ENCODE data around the gene GPR183. TPM values are rescaled to one million over a fixed set of nuclear protein-coding genes. Genes with fewer than 3 reads are reported as not detected.

GPR183 gene
- total RNA-seq, 4 donors from 2014 or later: 11.9 to 32.1 (median 22.3) TPM

GRCh38 chr13:99288089-99288488, 19.1 kb downstream of the GPR183 start:
- H3K4me3 ChIP-seq: no peak overlapping the region
- no peaks in the 10 kb centered on the region for H3K9me3 ChIP-seq
- 62% methylated on average over 2 of the region's 2 CpGs for WGBS
- H3K4me1 ChIP-seq: peaks cover 25 to 49% (median 46%) of the 10 kb centered on the region in 4 donors
- H3K36me3 ChIP-seq: no peaks in the 10 kb centered on the region
- H3K27ac ChIP-seq (replicated peaks in 1 of 4): peak overlapping the region in 1 of 4 donors; percentile 10
- DNase-seq (ENCODE audit: extremely low spot score): no peak
- TF ChIP-seq POLR2A (IDR thresholded peaks at IDR 0.05; ENCODE audit: low read depth) (no peak), CTCF (IDR thresholded peaks at IDR 0.05) (no peak), EP300 (IDR thresholded peaks at IDR 0.05) (no peak), POLR2AphosphoS5 (IDR thresholded peaks at IDR 0.05) (no peak)
- no peaks in the 10 kb centered on the region for H3K27me3 ChIP-seq
- intact Hi-C loops (cut with DNase I): no loop called here

DNA sequence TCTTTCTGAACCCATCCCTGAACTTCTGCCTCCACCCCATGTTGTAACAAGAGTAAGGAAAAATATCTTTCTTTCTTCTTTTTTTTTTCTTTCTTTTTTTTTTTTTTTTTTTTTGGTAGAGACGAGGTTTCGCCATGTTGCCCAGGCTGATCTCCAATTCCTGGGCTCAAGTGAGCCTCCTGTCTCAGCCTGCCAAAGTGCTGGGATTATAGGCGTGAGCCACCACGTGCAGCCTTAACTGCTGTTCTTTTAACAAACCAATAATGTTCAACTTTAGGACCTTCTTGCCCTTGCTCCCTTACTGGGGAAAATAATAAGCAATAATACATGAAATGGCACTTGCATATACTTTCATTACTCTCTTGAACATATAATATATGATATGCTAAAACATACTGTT, 19.6 kb downstream of the GPR183 start:
- DNase-seq (ENCODE audit: extremely low spot score): no peak
- Histone ChIP-seq H3K4me1 (peaks cover 27 to 54% (median 52%) of the 10 kb centered on the region in 4 donors), H3K4me3 (no peak overlapping the region), H3K9me3 (no peaks in the 10 kb centered on the region), H3K27ac (replicated peaks in 1 of 4) (no peak overlapping the region), H3K27me3 (no peaks in the 10 kb centered on the region), H3K36me3 (no peaks in the 10 kb centered on the region)
- 83% methylated on average over 4 of the region's 4 CpGs for WGBS
- TF ChIP-seq CTCF (IDR thresholded peaks at IDR 0.05): no peak
- no peak for TF ChIP-seq POLR2A (IDR thresholded peaks at IDR 0.05; ENCODE audit: low read depth)
- TF ChIP-seq POLR2AphosphoS5 (IDR thresholded peaks at IDR 0.05): no peak
- no peak for TF ChIP-seq EP300 (IDR thresholded peaks at IDR 0.05)
- intact Hi-C loops (cut with DNase I): no loop called here

DNA sequence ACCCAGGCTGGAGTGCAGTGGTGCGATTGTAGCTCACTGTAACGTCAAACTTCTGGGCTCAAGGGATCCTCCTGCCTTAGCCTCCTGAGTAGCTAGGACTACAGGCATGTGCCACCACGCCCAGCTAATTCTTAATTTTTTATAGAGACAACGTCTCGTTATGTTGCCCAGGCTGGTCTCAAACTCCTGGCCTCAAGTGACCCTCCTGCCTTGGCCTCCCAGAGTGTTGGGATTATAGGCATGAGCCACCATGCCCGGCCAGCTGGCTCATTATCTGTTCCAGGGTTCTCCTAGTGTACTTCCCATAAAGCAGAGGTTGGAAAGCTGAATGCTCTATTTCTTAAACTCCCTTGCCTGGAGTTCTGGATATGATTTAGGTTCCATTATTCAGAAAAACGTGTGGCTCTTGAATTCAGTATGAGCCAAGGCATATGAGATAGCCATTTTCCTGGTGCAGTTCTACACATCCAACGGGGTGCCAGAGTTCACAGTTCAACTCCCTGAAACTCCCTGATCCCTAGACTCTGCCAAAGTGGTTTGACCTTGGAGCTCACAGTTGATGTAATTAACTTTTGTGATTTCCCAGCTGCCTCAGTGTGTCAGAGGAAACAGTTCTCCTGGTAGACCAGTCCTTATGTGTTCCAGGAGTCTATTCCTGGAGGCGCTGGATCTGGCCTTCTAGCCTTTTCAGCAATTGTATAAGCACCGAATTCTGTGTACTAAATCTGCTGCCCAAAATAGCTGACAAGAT, 21.6 kb downstream of the GPR183 start:
- Histone ChIP-seq H3K4me1 (peaks cover 33 to 67% (median 62%) of the 10 kb centered on the region in 4 donors), H3K4me3 (no peak overlapping the region), H3K27me3 (no peaks in the 10 kb centered on the region), H3K27ac (replicated peaks in 1 of 4) (peak overlapping the region in 3 of 4 donors; percentile 3 to 22 (median 21)), H3K36me3 (no peaks in the 10 kb centered on the region), H3K9me3 (no peaks in the 10 kb centered on the region)
- WGBS: 73% methylated on average over 10 of the region's 10 CpGs
- DNase-seq (ENCODE audit: extremely low spot score): no peak
- intact Hi-C loops (cut with DNase I): no loop called here
- TF ChIP-seq CTCF (IDR thresholded peaks at IDR 0.05) (no peak), POLR2A (IDR thresholded peaks at IDR 0.05; ENCODE audit: low read depth) (no peak), EP300 (IDR thresholded peaks at IDR 0.05) (no peak), POLR2AphosphoS5 (IDR thresholded peaks at IDR 0.05) (no peak)

DNA sequence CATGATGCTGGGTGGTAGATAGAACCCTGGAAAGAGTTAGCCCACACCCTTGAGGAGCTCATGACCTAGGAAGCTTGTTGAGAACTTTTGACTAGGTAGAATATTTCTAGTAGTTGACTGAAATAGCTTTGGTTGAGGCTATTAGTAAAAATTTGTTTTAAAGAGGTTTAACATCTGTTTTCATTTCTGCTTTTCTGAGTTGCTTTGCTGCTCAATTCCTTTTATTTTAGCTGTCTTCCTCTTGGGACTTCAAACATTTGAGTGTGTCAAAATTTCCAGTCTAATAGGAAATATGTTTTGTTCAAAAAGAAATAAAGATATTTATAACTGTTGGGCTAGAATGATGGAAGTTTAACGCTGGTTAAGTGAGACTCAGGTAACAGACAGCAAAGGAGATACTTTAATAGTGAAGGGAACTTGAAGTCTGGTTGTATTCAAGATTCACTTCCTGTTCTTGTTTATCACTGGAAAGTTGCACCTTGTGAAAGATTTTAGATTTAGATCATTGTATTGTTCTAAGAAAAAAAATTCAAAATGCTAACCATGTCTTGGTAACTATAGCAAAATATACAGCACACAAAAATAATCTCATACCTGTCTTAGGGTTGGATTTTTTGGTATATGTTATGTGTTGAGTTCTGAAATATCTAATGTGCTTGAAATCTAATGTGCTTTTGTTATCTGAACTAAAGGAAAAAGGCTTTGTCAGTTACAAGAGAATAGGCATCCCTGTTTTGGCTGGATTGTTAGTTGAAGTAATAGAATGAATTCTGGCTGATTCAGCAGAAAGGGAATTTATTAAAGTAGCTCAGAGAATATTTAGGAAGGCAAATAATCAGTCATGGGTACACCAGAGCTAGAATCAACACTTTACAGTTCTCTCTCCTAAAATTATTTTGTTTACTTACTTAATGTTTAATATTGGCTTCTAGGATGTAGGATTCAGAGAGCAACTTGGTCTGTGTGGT, 24.7 kb downstream of the GPR183 start:
- WGBS: 54% methylated on average over 1 of the region's 1 CpG
- peak overlapping the region; percentile 44 to 66 (median 60) for H3K27ac ChIP-seq (replicated peaks in 1 of 4)
- intact Hi-C loops (cut with DNase I): loop anchor here (5.0 kb wide), 1 partner anchor 40 kb away; no protein-coding TSS in a partner anchor
- no peak overlapping the region for H3K4me3 ChIP-seq
- DNase-seq (ENCODE audit: extremely low spot score): no peak
- H3K4me1 ChIP-seq: peaks cover 23 to 55% (median 46%) of the 10 kb centered on the region in 4 donors
- H3K27me3 ChIP-seq: no peaks in the 10 kb centered on the region
- no peaks in the 10 kb centered on the region for H3K36me3 ChIP-seq
- no peak for TF ChIP-seq EP300 (IDR thresholded peaks at IDR 0.05)
- no peak for TF ChIP-seq POLR2AphosphoS5 (IDR thresholded peaks at IDR 0.05)
- TF ChIP-seq POLR2A (IDR thresholded peaks at IDR 0.05; ENCODE audit: low read depth): no peak
- TF ChIP-seq CTCF (IDR thresholded peaks at IDR 0.05): no peak
- H3K9me3 ChIP-seq: no peaks in the 10 kb centered on the region
